Karpas-422 (cell line): ENCODE measurements around the gene TBL1Y. TPM values are rescaled to one million over a fixed set of nuclear protein-coding genes. Genes with fewer than 3 reads are reported as not detected.

Source experiments
- DNase-seq: peaks from one replicate; pipeline ENCODE4 v3.0.0-alpha.2; 2015
- H2AFZ ChIP-seq: fragments of 200-600 bp; sonication (generic); 2 replicates; pipeline ENCODE4 v1.6.1; 2014; ENCODE audit warnings: antibody characterized with exemption, low read length, mixed read lengths
- H3K27ac ChIP-seq: fragments of 200-600 bp; sonication (generic); 2 replicates; pipeline ENCODE4 v1.5.1; 2014; ENCODE audit warnings: mild to moderate bottlenecking, low read length, moderate library complexity
- H3K27me3 ChIP-seq: fragments of 200-600 bp; sonication (generic); 2 replicates; pipeline ENCODE4 v1.6.1; 2014; ENCODE audit warnings: low read length, mixed read lengths
- H3K36me3 ChIP-seq: fragments of 200-600 bp; sonication (generic); 2 replicates; pipeline ENCODE4 v1.6.1; 2014; ENCODE audit warnings: low read length, mixed read lengths; ENCODE audit not compliant: insufficient read depth
- H3K4me1 ChIP-seq: fragments of 200-600 bp; sonication (generic); 2 replicates; pipeline ENCODE4 v1.6.1; 2014; ENCODE audit warnings: mild to moderate bottlenecking, low read length, mixed read lengths
- H3K4me2 ChIP-seq: fragments of 200-600 bp; sonication (generic); 2 replicates; pipeline ENCODE4 v1.6.1; 2014; ENCODE audit warnings: low read length, low read depth, mild to moderate bottlenecking; ENCODE audit not compliant: poor library complexity, severe bottlenecking
- H3K4me3 ChIP-seq: fragments of 200-600 bp; sonication (generic); 2 replicates; pipeline ENCODE4 v1.5.1; 2014; ENCODE audit warnings: mild to moderate bottlenecking, antibody characterized with exemption, low read length, mixed read lengths
- H3K79me2 ChIP-seq: fragments of 200-600 bp; sonication (generic); 2 replicates; pipeline ENCODE4 v1.6.1; 2014; ENCODE audit warnings: mild to moderate bottlenecking, low read length, mixed read lengths
- H3K9ac ChIP-seq: fragments of 200-600 bp; sonication (generic); 2 replicates; pipeline ENCODE4 v1.6.0; 2014; ENCODE audit warnings: low read length
- H3K9me2 ChIP-seq: fragments of 200-600 bp; sonication (generic), shearing (Covaris generic); replicated peaks from 2 replicates; pipeline ENCODE4 v1.6.0; 2014; ENCODE audit warnings: mild to moderate bottlenecking, low read length, moderate library complexity; ENCODE audit not compliant: insufficient read depth
- H3K9me3 ChIP-seq: fragments of 300-700, 200-600 bp; sonication (generic); 2 replicates; pipeline ENCODE4 v1.6.1; 2014; ENCODE audit warnings: low read length, mixed read lengths
- H4K20me1 ChIP-seq: fragments of 200-600 bp; sonication (generic); 2 replicates; pipeline ENCODE4 v1.6.1; 2014; ENCODE audit warnings: mild to moderate bottlenecking, antibody characterized with exemption, low read length, low read depth; ENCODE audit not compliant: insufficient read depth
- total RNA-seq: library from RNA; depleted of rRNA; stranded (reverse); fragments of >200 nt; shearing (Covaris generic); gene quantifications from 2 replicates; pipeline ENCODE4 v1.2.3, GENCODE V29; 2014; ENCODE audit warnings: low replicate concordance

The TBL1Y gene
- total RNA-seq, 1 experiment from 2014 or later: not detected

GRCh38 chrY:6911253-6911881, 870 bp downstream of the TBL1Y start, which contains the start of gene AMELY:
Gene AMELY (minus strand): TSS chrY:6911752. CDS start chrY:6872608, 39,144 bp downstream.
- H3K9me2 ChIP-seq: no peaks in the 10 kb centered on the region
- H3K4me3 ChIP-seq: no peak within 1 kb of the TSS
- H3K4me1 ChIP-seq: no peaks in the 10 kb centered on the region
- DNase-seq: no peak
- H3K9ac ChIP-seq: no peak within 1 kb of the TSS
- no peaks in the 10 kb centered on the region for H3K9me3 ChIP-seq
- no peaks in the 10 kb centered on the region for H3K79me2 ChIP-seq
- H3K4me2 ChIP-seq: no peak within 1 kb of the TSS
- H3K27me3 ChIP-seq: no peaks in the 10 kb centered on the region
- H2AFZ ChIP-seq: no peak within 1 kb of the TSS
- no peaks in the 10 kb centered on the region for H3K36me3 ChIP-seq
- no peak within 1 kb of the TSS for H3K27ac ChIP-seq
- no peaks in the 10 kb centered on the region for H4K20me1 ChIP-seq

GRCh38 chrY:6913362-6913761, 2.9 kb downstream of the TBL1Y start:
- H3K36me3 ChIP-seq: no peaks in the 10 kb centered on the region
- H2AFZ ChIP-seq: no peak overlapping the region
- H4K20me1 ChIP-seq: no peaks in the 10 kb centered on the region
- no peaks in the 10 kb centered on the region for H3K9me2 ChIP-seq
- H3K79me2 ChIP-seq: no peaks in the 10 kb centered on the region
- H3K27ac ChIP-seq: no peak overlapping the region
- H3K9ac ChIP-seq: no peak overlapping the region
- no peak overlapping the region for H3K4me3 ChIP-seq
- H3K4me1 ChIP-seq: no peaks in the 10 kb centered on the region
- DNase-seq: no peak
- no peaks in the 10 kb centered on the region for H3K27me3 ChIP-seq
- H3K9me3 ChIP-seq: no peaks in the 10 kb centered on the region
- no peak overlapping the region for H3K4me2 ChIP-seq

GRCh38 chrY:6921061-6921460, 10.6 kb downstream of the TBL1Y start:
- H3K36me3 ChIP-seq: no peaks in the 10 kb centered on the region
- H3K9me2 ChIP-seq: no peaks in the 10 kb centered on the region
- no peak overlapping the region for H2AFZ ChIP-seq
- no peak overlapping the region for H3K9ac ChIP-seq
- no peaks in the 10 kb centered on the region for H3K4me1 ChIP-seq
- no peak overlapping the region for H3K4me3 ChIP-seq
- no peaks in the 10 kb centered on the region for H3K79me2 ChIP-seq
- H4K20me1 ChIP-seq: no peaks in the 10 kb centered on the region
- H3K27ac ChIP-seq: no peak overlapping the region
- H3K9me3 ChIP-seq: no peaks in the 10 kb centered on the region
- H3K27me3 ChIP-seq: no peaks in the 10 kb centered on the region
- no peak for DNase-seq
- H3K4me2 ChIP-seq: no peak overlapping the region

- H3K9me3 ChIP-seq: no peaks in the 10 kb centered on the region
- no peak overlapping the region for H3K9ac ChIP-seq
- no peaks in the 10 kb centered on the region for H3K9me2 ChIP-seq
- no peak overlapping the region for H3K4me3 ChIP-seq
- H3K79me2 ChIP-seq: no peaks in the 10 kb centered on the region
- no peak overlapping the region for H2AFZ ChIP-seq
- DNase-seq: no peak
- H3K27ac ChIP-seq: no peak overlapping the region
- H3K27me3 ChIP-seq: no peaks in the 10 kb centered on the region
- H3K36me3 ChIP-seq: no peaks in the 10 kb centered on the region
- H4K20me1 ChIP-seq: no peaks in the 10 kb centered on the region
- H3K4me1 ChIP-seq: no peaks in the 10 kb centered on the region
- no peak overlapping the region for H3K4me2 ChIP-seq
These were observed 17.8 kb downstream of the TBL1Y start for GRCh38 chrY:6928265-6928664.

GRCh38 chrY:6929237-6929636, 18.7 kb downstream of the TBL1Y start:
- no peak overlapping the region for H3K27ac ChIP-seq
- no peak overlapping the region for H3K4me3 ChIP-seq
- no peaks in the 10 kb centered on the region for H3K9me3 ChIP-seq
- H3K79me2 ChIP-seq: no peaks in the 10 kb centered on the region
- H2AFZ ChIP-seq: no peak overlapping the region
- H3K4me2 ChIP-seq: no peak overlapping the region
- DNase-seq: no peak
- no peaks in the 10 kb centered on the region for H3K9me2 ChIP-seq
- H3K36me3 ChIP-seq: no peaks in the 10 kb centered on the region
- H3K27me3 ChIP-seq: no peaks in the 10 kb centered on the region
- no peaks in the 10 kb centered on the region for H3K4me1 ChIP-seq
- H3K9ac ChIP-seq: no peak overlapping the region
- no peaks in the 10 kb centered on the region for H4K20me1 ChIP-seq

- no peaks in the 10 kb centered on the region for H3K79me2 ChIP-seq
These were observed 21.4 kb downstream of the TBL1Y start for GRCh38 chrY:6931779-6932396.

GRCh38 chrY:6935497-6935896, 25.0 kb downstream of the TBL1Y start:
- no peaks in the 10 kb centered on the region for H3K9me2 ChIP-seq
- H2AFZ ChIP-seq: no peak overlapping the region
- DNase-seq: no peak
- no peaks in the 10 kb centered on the region for H3K36me3 ChIP-seq
- H3K27me3 ChIP-seq: no peaks in the 10 kb centered on the region
- no peaks in the 10 kb centered on the region for H3K79me2 ChIP-seq
- H3K4me3 ChIP-seq: no peak overlapping the region
- no peak overlapping the region for H3K4me2 ChIP-seq
- H3K4me1 ChIP-seq: no peaks in the 10 kb centered on the region
- no peaks in the 10 kb centered on the region for H3K9me3 ChIP-seq
- no peak overlapping the region for H3K9ac ChIP-seq
- no peaks in the 10 kb centered on the region for H4K20me1 ChIP-seq
- H3K27ac ChIP-seq: no peak overlapping the region

More at GRCh38 chrY:6931779-6932396, 21.4 kb downstream of the TBL1Y start:
- Histone ChIP-seq H3K27ac (no peak overlapping the region), H3K4me3 (no peak overlapping the region), H3K4me2 (no peak overlapping the region), H3K4me1 (no peaks in the 10 kb centered on the region), H3K36me3 (no peaks in the 10 kb centered on the region), H3K9ac (no peak overlapping the region), H3K9me2 (no peaks in the 10 kb centered on the region), H3K9me3 (no peaks in the 10 kb centered on the region), H4K20me1 (no peaks in the 10 kb centered on the region), H2AFZ (no peak overlapping the region), H3K27me3 (no peaks in the 10 kb centered on the region)
- no peak for DNase-seq

- no peaks in the 10 kb centered on the region for H3K27me3 ChIP-seq
- H3K36me3 ChIP-seq: no peaks in the 10 kb centered on the region
- H3K4me3 ChIP-seq: no peak overlapping the region
- no peaks in the 10 kb centered on the region for H3K9me2 ChIP-seq
- H3K79me2 ChIP-seq: no peaks in the 10 kb centered on the region
- H3K27ac ChIP-seq: no peak overlapping the region
- H2AFZ ChIP-seq: no peak overlapping the region
- no peak overlapping the region for H3K4me2 ChIP-seq
- DNase-seq: no peak
- H3K4me1 ChIP-seq: no peaks in the 10 kb centered on the region
- no peak overlapping the region for H3K9ac ChIP-seq
- no peaks in the 10 kb centered on the region for H4K20me1 ChIP-seq
- no peaks in the 10 kb centered on the region for H3K9me3 ChIP-seq
These were observed 37.2 kb downstream of the TBL1Y start for GRCh38 chrY:6947695-6948094.
